K562 (cell line): ENCODE results near the gene PRDM1. TPM values are rescaled to one million over a fixed set of nuclear protein-coding genes. Genes with fewer than 3 reads are reported as not detected.
A peak's percentile ranks its signal among the peaks of the same experiment; 100 is the strongest.

Experiments used
- ATF3 ChIP-seq, 2 experiments: fragments of 450-650 bp in 1 of 2; sonication (generic) in 1 of 2; formaldehyde crosslinking in 1 of 2; IDR thresholded peaks in 1 of 2; conservative IDR thresholded peaks in 1 of 2; 2 replicates each; pipeline versions ENCODE4 v1.6.1 to v1.8.1; 2016 to 2023; ENCODE audit warnings: mild to moderate bottlenecking in 2 of 2, moderate library complexity in 2 of 2, inconsistent platforms in 1 of 2, missing genetic modification reagents in 1 of 2
- CHD1 ChIP-seq: fragments of 200-600 bp; sonication (generic); IDR thresholded peaks from one replicate; pipeline ENCODE4 v1.6.1; 2012; ENCODE audit warnings: mild to moderate bottlenecking, moderate library complexity, low read length, inconsistent platforms
- CREM ChIP-seq: IDR thresholded peaks from 2 replicates; pipeline ENCODE4 v1.6.1; 2014; ENCODE audit warnings: antibody characterized with exemption, low read depth
- E2F3 ChIP-seq: fragments of 250-450 bp; sonication (Bioruptor Pico); IDR thresholded peaks from 2 replicates; pipeline ENCODE4 v1.4.0; 2020; ENCODE audit warnings: mild to moderate bottlenecking
- ETS1 ChIP-seq: conservative IDR thresholded peaks from 2 replicates; pipeline ENCODE4 v1.6.1; 2011; ENCODE audit warnings: low read depth, mild to moderate bottlenecking, low read length; ENCODE audit not compliant: control insufficient read depth
- ETV5 ChIP-seq: sonication (generic); formaldehyde crosslinking; IDR thresholded peaks from 2 replicates; pipeline ENCODE4 v1.4.0; 2020; ENCODE audit warnings: low read depth, mild to moderate bottlenecking, missing genetic modification reagents
- GABPA ChIP-seq: fragments of 200-800 bp; sonication (Bioruptor generic); conservative IDR thresholded peaks from 2 replicates; pipeline ENCODE4 v1.6.1; 2016; ENCODE audit warnings: low read depth, missing genetic modification characterization, missing compliant biosample characterization
- GATAD2B ChIP-seq: fragments of 450-650 bp; IDR thresholded peaks from 2 replicates; pipeline ENCODE4 v1.6.1; 2017; ENCODE audit warnings: mild to moderate bottlenecking, borderline replicate concordance
- HDAC2 ChIP-seq: fragments of 450-650 bp; IDR thresholded peaks from 2 replicates; pipeline ENCODE4 v1.6.1; 2016; ENCODE audit warnings: mild to moderate bottlenecking
- ID3 ChIP-seq, 2 experiments: fragments of 250-450 bp in 1 of 2; fragments of 450-650 bp in 1 of 2; sonication (Bioruptor Pico) in 1 of 2; IDR thresholded peaks; 2 replicates each; pipeline versions ENCODE4 v1.6.1 to v1.8.0; 2016 to 2021; ENCODE audit warnings: mild to moderate bottlenecking in 2 of 2, moderate library complexity in 2 of 2, missing compliant biosample characterization in 1 of 2, missing genetic modification characterization in 1 of 2
- MCM7 ChIP-seq, 2 experiments: fragments of 450-650 bp; IDR thresholded peaks; 2 replicates each; pipeline ENCODE4 v1.6.1; 2016 to 2018
- MYC ChIP-seq, 2 experiments: fragments of 250-450 bp in 1 of 2; sonication (Bioruptor Pico) in 1 of 2; IDR thresholded peaks; 2 replicates each; pipeline versions ENCODE4 v1.5.1 to v1.6.1; 2012 to 2021; ENCODE audit warnings: low read depth in 2 of 2, borderline replicate concordance in 1 of 2, improper control_type of control experiment in 1 of 2, low read length in 1 of 2, mild to moderate bottlenecking in 1 of 2, moderate library complexity in 1 of 2
- MYNN ChIP-seq, 2 experiments: sonication (generic); formaldehyde crosslinking in 1 of 2; IDR thresholded peaks; 2 replicates each; pipeline versions ENCODE4 v1.5.0 to v1.6.1; 2016 to 2020; ENCODE audit warnings: antibody characterized with exemption in 1 of 2, missing genetic modification reagents in 1 of 2
- NONO ChIP-seq, 2 experiments: fragments of 200-400 bp in 1 of 2; fragments of 450-650 bp in 1 of 2; formaldehyde crosslinking in 1 of 2; IDR thresholded peaks; 2 replicates each; pipeline ENCODE4 v1.6.1; 2017; ENCODE audit warnings: low read depth in 2 of 2, mild to moderate bottlenecking in 2 of 2, moderate library complexity in 2 of 2, low read length in 1 of 2
- PRPF4 ChIP-seq: fragments of 200-400 bp; formaldehyde crosslinking; IDR thresholded peaks from one replicate; pipeline ENCODE4 v1.6.1; 2017; ENCODE audit warnings: low read length, low read depth, mild to moderate bottlenecking; ENCODE audit not compliant: insufficient read depth, poor library complexity, severe bottlenecking
- SRSF9 ChIP-seq: fragments of 200-400 bp; formaldehyde crosslinking; IDR thresholded peaks from 2 replicates; pipeline ENCODE4 v1.6.1; 2017; ENCODE audit warnings: low read depth, low read length, borderline replicate concordance
- WHSC1 ChIP-seq: IDR thresholded peaks from one replicate; pipeline ENCODE4 v1.6.1; 2012; ENCODE audit warnings: low read length, control low read depth, inconsistent platforms
- ZC3H4 ChIP-seq: sonication (generic); formaldehyde crosslinking; IDR thresholded peaks from 2 replicates; pipeline ENCODE4 v1.9.0; 2021; ENCODE audit warnings: missing genetic modification reagents, borderline replicate concordance
- ZNF239 ChIP-seq: fragments of 250-450 bp; sonication (Bioruptor Pico); IDR thresholded peaks from 2 replicates; pipeline ENCODE4 v1.4.0; 2020; ENCODE audit warnings: mild to moderate bottlenecking
- ZNF449 ChIP-seq: fragments of 250-450 bp; sonication (Bioruptor Pico); IDR thresholded peaks from 2 replicates; pipeline ENCODE4 v1.8.0; 2022; ENCODE audit warnings: moderate library complexity, mild to moderate bottlenecking, inconsistent platforms
- ZNF764 ChIP-seq: fragments of 250-450 bp; sonication (Bioruptor Pico); IDR thresholded peaks from 2 replicates; pipeline ENCODE4 v1.4.0; 2020; ENCODE audit warnings: low read depth, mild to moderate bottlenecking, moderate library complexity
- polyA plus RNA-seq, 8 experiments: library from polyadenylated mRNA; depleted of rRNA in 4 of 8; stranded (reverse) in 5 of 8; unstranded in 3 of 8; fragments of >200 nt; fragmentation: Nextera tagmentation in 2 of 8; fragmentation: Illumina TruSeq in 1 of 8; extraction: Ambion mirVana in 2 of 8; extraction: Trizol in 1 of 8; gene quantifications; 2 replicates each; pipeline versions ENCODE4 v1.2.1 to v1.2.3, GENCODE V29; 2011 to 2014; ENCODE audit warnings: inconsistent platforms in 1 of 8, missing spikeins in 1 of 8
- total RNA-seq, 7 experiments: library from RNA; depleted of rRNA in 6 of 7; stranded (reverse); fragments of >200 nt in 6 of 7; fragmentation: Illumina TruSeq in 2 of 7; extraction: Trizol in 2 of 7; gene quantifications; 2 replicates each; pipeline versions ENCODE4 v1.2.1 to v1.2.3, GENCODE V29; 2011 to 2021; ENCODE audit warnings: low replicate concordance in 1 of 7

Gene PRDM1
- total and polyA plus RNA-seq, 9 of the 15 experiments (the other 6 are each of a cell fraction or from before 2014, with no cell fraction given): 0.09 to 0.89 (median 0.27) TPM

GRCh38 chr6:106134906-106135634 is 48.9 kb downstream of the PRDM1 start (continued):
- TF ChIP-seq NONO (IDR thresholded peaks at IDR 0.05; ENCODE audit: low read depth in 2 of 2, low read length in 1 of 2) (no peak), ZC3H4 (CRISPR knock-in tag) (no peak), ZNF764 (CRISPR knock-in tag) (no peak), ZNF239 (CRISPR knock-in tag) (no peak), SRSF9 (no peak), ZNF449 (CRISPR knock-in tag) (no peak), MYC (IDR thresholded peaks at IDR 0.05; ENCODE audit: low read depth, low read length) (no peak), MYC (CRISPR knock-in tag; IDR thresholded peaks at IDR 0.05; ENCODE audit: borderline replicate concordance, low read depth) (no peak), ATF3 (IDR thresholded peaks at IDR 0.05) (peak; percentile 96), ATF3 (CRISPR knock-in tag; conservative IDR thresholded peaks at IDR 0.05) (0 out of 2 replicates have a peak, but pooled peaks have one; percentile 73), MCM7 (IDR thresholded peaks at IDR 0.05) (no peak), ETV5 (CRISPR knock-in tag) (no peak), PRPF4 (no peak), MYNN (IDR thresholded peaks at IDR 0.05) (peak; percentile 69; the same call in 1 of the 2 replicates), MYNN (CRISPR knock-in tag; IDR thresholded peaks at IDR 0.05) (no peak), ID3 (CRISPR knock-in tag; IDR thresholded peaks at IDR 0.05) (no peak), ID3 (tag; IDR thresholded peaks at IDR 0.05) (peak; percentile 40; the same call in 1 of the 2 replicates), GATAD2B (0 out of 2 replicates have a peak, but pooled peaks have one; percentile 39), HDAC2 (0 out of 2 replicates have a peak, but pooled peaks have one; percentile 34), WHSC1 (no peak), ETS1 (no peak), CHD1 (no peak), GABPA (tag) (no peak), E2F3 (CRISPR knock-in tag) (no peak), CREM (peak; percentile 68; the same call in 1 of the 2 replicates)
